ENCODE data around the gene RASGRF1.

RASGRF1 gene

GRCh38 chr15:78950902-78951840 is 139.4 kb downstream of the RASGRF1 start:
- DNase-seq, result no peak

- DNase-seq, result no peak
These were observed 140.2 kb downstream of the RASGRF1 start for GRCh38 chr15:78950343-78950742.

- DNase-seq, result no peak
These were observed 141.1 kb downstream of the RASGRF1 start for GRCh38 chr15:78949461-78949860.

- no peak for DNase-seq
These were observed 143.1 kb downstream of the RASGRF1 start for GRCh38 chr15:78947506-78947905.

- no peak for DNase-seq
These were observed 144.1 kb downstream of the RASGRF1 start for GRCh38 chr15:78946493-78946892.

- no peak for DNase-seq
These were observed 145.7 kb downstream of the RASGRF1 start, which contains the start of gene CTSH for GRCh38 chr15:78944669-78945407. CTSH (minus strand) TSS chr15:78945046; CDS start chr15:78944981, 65 bp downstream.

GRCh38 chr15:78944202-78944625 is 146.4 kb downstream of the RASGRF1 start:
- DNase-seq, result no peak

GRCh38 chr15:78943692-78944091 is 146.9 kb downstream of the RASGRF1 start:
- DNase-seq, result no peak

GRCh38 chr15:78942741-78943140 is 147.8 kb downstream of the RASGRF1 start:
- DNase-seq, result no peak

GRCh38 chr15:78938658-78939488 is 151.7 kb downstream of the RASGRF1 start:
- DNase-seq, result no peak

GRCh38 chr15:78937132-78937739 is 153.3 kb downstream of the RASGRF1 start:
- DNase-seq, result no peak

GRCh38 chr15:78934655-78935023 is 155.9 kb downstream of the RASGRF1 start:
- DNase-seq, result no peak

GRCh38 chr15:78933823-78934654 is 156.5 kb downstream of the RASGRF1 start:
- DNase-seq, result no peak

GRCh38 chr15:78933187-78933822 is 157.3 kb downstream of the RASGRF1 start:
- DNase-seq, result no peak

GRCh38 chr15:78932258-78932808 is 158.2 kb downstream of the RASGRF1 start:
- DNase-seq, result no peak

GRCh38 chr15:78931439-78932257 is 158.9 kb downstream of the RASGRF1 start:
- DNase-seq, result no peak

GRCh38 chr15:78930577-78931388 is 159.8 kb downstream of the RASGRF1 start:
- DNase-seq, result no peak

GRCh38 chr15:78929536-78930264 is 160.9 kb downstream of the RASGRF1 start:
- DNase-seq, result no peak
